ENCODE measurements around the gene FBXO45.
A peak's percentile ranks its signal among the peaks of the same experiment; 100 is the strongest.
"Not testable (repeated sequence)": the region's sequence is repeated elsewhere in the genome, so short reads cannot be mapped to it uniquely, and the experiment has no call there.

The FBXO45 gene

GRCh38 chr3:196558476-196558875 lies 10.0 kb upstream of the FBXO45 start:
- TF ChIP-seq SUZ12 (IDR thresholded peaks at IDR 0.05; ENCODE audit: extremely low read depth, insufficient read depth, insufficient read length) = no peak
- no peak for TF ChIP-seq ZNF274 (IDR thresholded peaks at IDR 0.05; ENCODE audit: low read depth, low read length)
- TF ChIP-seq YY1 (IDR thresholded peaks at IDR 0.05; ENCODE audit: insufficient read depth, insufficient read length) = no peak
- no peak overlapping the region for H3K4me3 ChIP-seq (ENCODE audit: insufficient read length, low read depth)
- no peaks in the 10 kb centered on the region for H3K27me3 ChIP-seq (ENCODE audit: insufficient read depth, insufficient read length)
- no peak overlapping the region for H3K9ac ChIP-seq (ENCODE audit: insufficient read length, low read depth)
- no peak for DNase-seq (ENCODE audit: low read depth, low spot score)
- peaks cover 42% of the 10 kb centered on the region for H3K36me3 ChIP-seq (ENCODE audit: insufficient read depth, insufficient read length, low read length)
- H3K4me1 ChIP-seq (ENCODE audit: insufficient read depth, insufficient read length) = no peaks in the 10 kb centered on the region
- H3K9me3 ChIP-seq (ENCODE audit: insufficient read depth, low read length) = no peaks in the 10 kb centered on the region

- Histone ChIP-seq H3K27me3 (ENCODE audit: insufficient read depth, insufficient read length) (no peaks in the 10 kb centered on the region), H3K36me3 (ENCODE audit: insufficient read depth, insufficient read length, low read length) (peaks cover 44% of the 10 kb centered on the region), H3K4me3 (ENCODE audit: insufficient read length, low read depth) (no peak overlapping the region), H3K4me1 (ENCODE audit: insufficient read depth, insufficient read length) (no peaks in the 10 kb centered on the region), H3K9me3 (ENCODE audit: insufficient read depth, low read length) (no peaks in the 10 kb centered on the region), H3K9ac (ENCODE audit: insufficient read length, low read depth) (no peak overlapping the region)
- TF ChIP-seq ZNF274 (IDR thresholded peaks at IDR 0.05; ENCODE audit: low read depth, low read length) (no peak), SUZ12 (IDR thresholded peaks at IDR 0.05; ENCODE audit: extremely low read depth, insufficient read depth, insufficient read length) (no peak), YY1 (IDR thresholded peaks at IDR 0.05; ENCODE audit: insufficient read depth, insufficient read length) (no peak)
- DNase-seq (ENCODE audit: low read depth, low spot score) = no peak
Measured at GRCh38 chr3:196559826-196560225, 8.6 kb upstream of the FBXO45 start.

GRCh38 chr3:196563721-196564225 lies 4.7 kb upstream of the FBXO45 start:
- no peak for DNase-seq (ENCODE audit: low read depth, low spot score)
- Histone ChIP-seq H3K36me3 (ENCODE audit: insufficient read depth, insufficient read length, low read length) (peaks cover 59% of the 10 kb centered on the region), H3K4me3 (ENCODE audit: insufficient read length, low read depth) (no peak overlapping the region), H3K4me1 (ENCODE audit: insufficient read depth, insufficient read length) (no peaks in the 10 kb centered on the region), H3K9ac (ENCODE audit: insufficient read length, low read depth) (no peak overlapping the region), H3K27me3 (ENCODE audit: insufficient read depth, insufficient read length) (no peaks in the 10 kb centered on the region), H3K9me3 (ENCODE audit: insufficient read depth, low read length) (no peaks in the 10 kb centered on the region)
- TF ChIP-seq SUZ12 (IDR thresholded peaks at IDR 0.05; ENCODE audit: extremely low read depth, insufficient read depth, insufficient read length) (no peak), ZNF274 (IDR thresholded peaks at IDR 0.05; ENCODE audit: low read depth, low read length) (no peak), YY1 (IDR thresholded peaks at IDR 0.05; ENCODE audit: insufficient read depth, insufficient read length) (no peak)

- peak; percentile 6 for DNase-seq (ENCODE audit: low read depth, low spot score)
- peaks cover 32% of the 10 kb centered on the region for H3K36me3 ChIP-seq (ENCODE audit: insufficient read depth, insufficient read length, low read length)
- peak overlapping the region; percentile 96 for H3K9ac ChIP-seq (ENCODE audit: insufficient read length, low read depth)
- peak overlapping the region; percentile 90 for H3K4me3 ChIP-seq (ENCODE audit: insufficient read length, low read depth)
- H3K4me1 ChIP-seq (ENCODE audit: insufficient read depth, insufficient read length) = no peaks in the 10 kb centered on the region
- no peaks in the 10 kb centered on the region for H3K27me3 ChIP-seq (ENCODE audit: insufficient read depth, insufficient read length)
- no peak for TF ChIP-seq SUZ12 (IDR thresholded peaks at IDR 0.05; ENCODE audit: extremely low read depth, insufficient read depth, insufficient read length)
- TF ChIP-seq ZNF274 (IDR thresholded peaks at IDR 0.05; ENCODE audit: low read depth, low read length) = no peak
- TF ChIP-seq YY1 (IDR thresholded peaks at IDR 0.05; ENCODE audit: insufficient read depth, insufficient read length) = no peak
- no peaks in the 10 kb centered on the region for H3K9me3 ChIP-seq (ENCODE audit: insufficient read depth, low read length)
Measured at GRCh38 chr3:196569003-196569516, 600 bp downstream of the FBXO45 start.

GRCh38 chr3:196570332-196570731 lies 1.9 kb downstream of the FBXO45 start:
- not testable (repeated sequence) for H3K9ac ChIP-seq (ENCODE audit: insufficient read length, low read depth); H3K27me3 ChIP-seq (ENCODE audit: insufficient read depth, insufficient read length); DNase-seq (ENCODE audit: low read depth, low spot score); H3K4me3 ChIP-seq (ENCODE audit: insufficient read length, low read depth); H3K9me3 ChIP-seq (ENCODE audit: insufficient read depth, low read length); H3K4me1 ChIP-seq (ENCODE audit: insufficient read depth, insufficient read length)
- H3K36me3 ChIP-seq (ENCODE audit: insufficient read depth, insufficient read length, low read length) = peaks cover 26% of the 10 kb centered on the region

GRCh38 chr3:196572389-196572788 lies 3.9 kb downstream of the FBXO45 start:
- no peak for DNase-seq (ENCODE audit: low read depth, low spot score)
- TF ChIP-seq SUZ12 (IDR thresholded peaks at IDR 0.05; ENCODE audit: extremely low read depth, insufficient read depth, insufficient read length) (no peak), YY1 (IDR thresholded peaks at IDR 0.05; ENCODE audit: insufficient read depth, insufficient read length) (no peak), ZNF274 (IDR thresholded peaks at IDR 0.05; ENCODE audit: low read depth, low read length) (no peak)
- Histone ChIP-seq H3K27me3 (ENCODE audit: insufficient read depth, insufficient read length) (no peaks in the 10 kb centered on the region), H3K4me3 (ENCODE audit: insufficient read length, low read depth) (no peak overlapping the region), H3K4me1 (ENCODE audit: insufficient read depth, insufficient read length) (no peaks in the 10 kb centered on the region), H3K36me3 (ENCODE audit: insufficient read depth, insufficient read length, low read length) (peaks cover 12% of the 10 kb centered on the region), H3K9me3 (ENCODE audit: insufficient read depth, low read length) (no peaks in the 10 kb centered on the region), H3K9ac (ENCODE audit: insufficient read length, low read depth) (no peak overlapping the region)

- TF ChIP-seq YY1 (IDR thresholded peaks at IDR 0.05; ENCODE audit: insufficient read depth, insufficient read length) (no peak), SUZ12 (IDR thresholded peaks at IDR 0.05; ENCODE audit: extremely low read depth, insufficient read depth, insufficient read length) (no peak), ZNF274 (IDR thresholded peaks at IDR 0.05; ENCODE audit: low read depth, low read length) (no peak)
- peaks cover 42% of the 10 kb centered on the region for H3K36me3 ChIP-seq (ENCODE audit: insufficient read depth, insufficient read length, low read length)
- no peak for DNase-seq (ENCODE audit: low read depth, low spot score)
Measured at GRCh38 chr3:196585044-196585757, 16.7 kb downstream of the FBXO45 start.

More at GRCh38 chr3:196585044-196585757, 16.7 kb downstream of the FBXO45 start:
- Histone ChIP-seq H3K9me3 (ENCODE audit: insufficient read depth, low read length) (no peaks in the 10 kb centered on the region), H3K9ac (ENCODE audit: insufficient read length, low read depth) (no peak overlapping the region), H3K27me3 (ENCODE audit: insufficient read depth, insufficient read length) (no peaks in the 10 kb centered on the region), H3K4me1 (ENCODE audit: insufficient read depth, insufficient read length) (no peaks in the 10 kb centered on the region), H3K4me3 (ENCODE audit: insufficient read length, low read depth) (no peak overlapping the region)
